A549 (cell line): ENCODE results near the gene RADIL. TPM values are rescaled to one million over a fixed set of nuclear protein-coding genes. Genes with fewer than 3 reads are reported as not detected.

Source experiments
- ATAC-seq, 2 experiments: fragments of 200-7000 bp in 1 of 2; fragments of >200 bp in 1 of 2; cut with Nextera tagmentation in 1 of 2; cut with Tn5 transposase in 1 of 2; 3 replicates each; pipeline versions ENCODE4 v1.8.0 to v1.9.1; 2018 to 2020; ENCODE audit warnings: mild to moderate bottlenecking in 1 of 2, moderate library complexity in 1 of 2
- CTCF ChIA-PET: fragments of 300-600 bp; sonication (Branson Sonifier 250); formaldehyde crosslinking; extraction: SDS; loops from one replicate; lab custom pipeline; 2021; ENCODE audit warnings: antibody characterized with exemption, inconsistent platforms; lab: Yijun Ruan, JAX
- POLR2A ChIA-PET: fragments of 350-600 bp; formaldehyde crosslinking; extraction: SDS; loops from one replicate; lab custom pipeline; 2021; ENCODE audit warnings: antibody characterized with exemption, inconsistent platforms; lab: Yijun Ruan, JAX
- DNase-seq, 2 experiments: peaks; one replicate each; pipeline versions ENCODE4 v3.0.0 to v3.0.0-alpha.2; 2011 to 2016; ENCODE audit warnings: low read depth in 1 of 2, low spot score in 1 of 2
- FAIRE-seq: peaks from 2 replicates; lab custom pipeline; 2011; peaks lifted over from hg19 to GRCh38; lab: Jason Lieb, UNC
- H3K27ac ChIP-seq, 2 experiments: fragments of >200 bp; sonication (Bioruptor Twin); formaldehyde crosslinking; 3 replicates each; pipeline ENCODE4 v1.5.1; 2016 to 2017
- H3K4me1 ChIP-seq: fragments of >200 bp; sonication (Bioruptor Twin); formaldehyde crosslinking; 3 replicates; pipeline ENCODE4 v1.6.1; 2016
- H3K4me2 ChIP-seq: fragments of >200 bp; sonication (Bioruptor Twin); formaldehyde crosslinking; 3 replicates; pipeline ENCODE4 v1.6.1; 2016
- H3K4me3 ChIP-seq: fragments of >200 bp; sonication (Bioruptor Twin); formaldehyde crosslinking; 3 replicates; pipeline ENCODE4 v1.5.1; 2016
- H3K9me3 ChIP-seq: fragments of >200 bp; sonication (Bioruptor Twin); formaldehyde crosslinking; 3 replicates; pipeline ENCODE4 v1.6.1; 2016
- BHLHE40 ChIP-seq: IDR thresholded peaks from 2 replicates; pipeline ENCODE4 v1.6.1; 2012; ENCODE audit warnings: low read depth, low read length, inconsistent platforms
- CBX2 ChIP-seq: fragments of 200-600 bp; sonication (generic); IDR thresholded peaks from 2 replicates; pipeline ENCODE4 v1.6.1; 2016; ENCODE audit warnings: low read depth, mild to moderate bottlenecking, borderline replicate concordance
- CBX8 ChIP-seq: fragments of 200-600 bp; sonication (generic); IDR thresholded peaks from 2 replicates; pipeline ENCODE4 v1.6.1; 2016
- EHMT2 ChIP-seq: fragments of 200-600 bp; sonication (generic); IDR thresholded peaks from 2 replicates; pipeline ENCODE4 v1.6.1; 2016; ENCODE audit warnings: antibody characterized with exemption, low read depth, mild to moderate bottlenecking, moderate library complexity
- HES2 ChIP-seq: fragments of >200 bp; sonication (Bioruptor Twin); formaldehyde crosslinking; IDR thresholded peaks from 2 replicates; pipeline ENCODE4 v1.6.1; 2016
- HMGXB4 ChIP-seq: fragments of 250-450 bp; sonication (Bioruptor Pico); IDR thresholded peaks from 2 replicates; pipeline ENCODE4 v1.5.0; 2021; ENCODE audit warnings: mild to moderate bottlenecking, moderate library complexity, borderline replicate concordance
- JUN ChIP-seq, 2 experiments: fragments of >200 bp; sonication (Bioruptor Twin); formaldehyde crosslinking; IDR thresholded peaks; 2 replicates in 1 of 2; 3 replicates in 1 of 2; pipeline ENCODE4 v1.6.1; 2016 to 2017
- JUNB ChIP-seq: fragments of >200 bp; sonication (Bioruptor Twin); formaldehyde crosslinking; IDR thresholded peaks from 2 replicates; pipeline ENCODE4 v1.6.1; 2016
- MAFK ChIP-seq: fragments of 450-650 bp; IDR thresholded peaks from 2 replicates; pipeline ENCODE4 v1.6.1; 2014; ENCODE audit not compliant: partially characterized antibody
- MYC ChIP-seq: IDR thresholded peaks from 2 replicates; pipeline ENCODE4 v1.6.1; 2012; ENCODE audit warnings: mild to moderate bottlenecking, inconsistent platforms, low read length, improper control_type of control experiment, borderline replicate concordance
- NR3C1 ChIP-seq: fragments of >200 bp; sonication (Bioruptor Twin); formaldehyde crosslinking; IDR thresholded peaks from 3 replicates; pipeline ENCODE4 v1.6.1; 2017
- POLR2AphosphoS2 ChIP-seq: conservative IDR thresholded peaks from 2 replicates; pipeline ENCODE4 v1.6.1; 2012; ENCODE audit warnings: low read length, improper control_type of control experiment, inconsistent platforms
- RFX5 ChIP-seq: fragments of 450-650 bp; IDR thresholded peaks from 2 replicates; pipeline ENCODE4 v1.7.1; 2014; ENCODE audit warnings: antibody characterized with exemption, mild to moderate bottlenecking, moderate library complexity
- RNF2 ChIP-seq: fragments of 200-600 bp; sonication (generic); IDR thresholded peaks from 2 replicates; pipeline ENCODE4 v1.6.1; 2016; ENCODE audit warnings: low read depth, mild to moderate bottlenecking, antibody characterized with exemption, moderate library complexity, borderline replicate concordance
- SREBF2 ChIP-seq: fragments of 450-650 bp; IDR thresholded peaks from 2 replicates; pipeline ENCODE4 v1.6.1; 2014; ENCODE audit warnings: mild to moderate bottlenecking, moderate library complexity
- TFCP2L1 ChIP-seq: fragments of 250-450 bp; sonication (Bioruptor Pico); IDR thresholded peaks from 2 replicates; pipeline ENCODE4 v1.5.0; 2021; ENCODE audit warnings: mild to moderate bottlenecking
- ZNF302 ChIP-seq: fragments of 250-450 bp; sonication (Bioruptor Pico); IDR thresholded peaks from 2 replicates; pipeline ENCODE4 v1.9.0; 2021; ENCODE audit warnings: inconsistent platforms, mild to moderate bottlenecking, moderate library complexity
- ZSCAN20 ChIP-seq: fragments of 250-450 bp; sonication (Bioruptor Pico); IDR thresholded peaks from 2 replicates; pipeline ENCODE4 v1.8.0; 2022; ENCODE audit warnings: mild to moderate bottlenecking, moderate library complexity
- WGBS: methylation state at CpG from one replicate; pipeline ENCODE4 v1.1.6; 2017; ENCODE audit errors: missing lambda C conversion rate; 5-methylcytosine and 5-hydroxymethylcytosine counted together
- polyA plus RNA-seq, 4 experiments: library from polyadenylated mRNA; depleted of rRNA in 3 of 4; stranded (reverse); fragments of >200 nt; fragmentation: RNase III in 1 of 4; extraction: RNeasy Plus Mini Kit Qiagen cat#74134 plus additional on column Dnase treatment in 1 of 4; gene quantifications; 2 replicates in 3 of 4; 3 replicates in 1 of 4; pipeline ENCODE4 v1.2.3, GENCODE V29; 2011 to 2017
- TF ChIP-seq, protein P1 (sequence below): fragments of 150-350 bp; IDR thresholded peaks from 2 replicates; pipeline ENCODE4 v1.6.1; 2014; ENCODE audit warnings: low read depth, mild to moderate bottlenecking, low read length
- TF ChIP-seq, protein P2 (sequence below): fragments of 250-450 bp; sonication (Bioruptor Pico); IDR thresholded peaks from 2 replicates; pipeline ENCODE4 v1.5.0; 2020; ENCODE audit warnings: low read depth, mild to moderate bottlenecking, moderate library complexity

Gene RADIL
- polyA plus RNA-seq, 2 of the 4 experiments (the other 2 are of a cell fraction), result 1.0 to 1.1 TPM

DNA sequence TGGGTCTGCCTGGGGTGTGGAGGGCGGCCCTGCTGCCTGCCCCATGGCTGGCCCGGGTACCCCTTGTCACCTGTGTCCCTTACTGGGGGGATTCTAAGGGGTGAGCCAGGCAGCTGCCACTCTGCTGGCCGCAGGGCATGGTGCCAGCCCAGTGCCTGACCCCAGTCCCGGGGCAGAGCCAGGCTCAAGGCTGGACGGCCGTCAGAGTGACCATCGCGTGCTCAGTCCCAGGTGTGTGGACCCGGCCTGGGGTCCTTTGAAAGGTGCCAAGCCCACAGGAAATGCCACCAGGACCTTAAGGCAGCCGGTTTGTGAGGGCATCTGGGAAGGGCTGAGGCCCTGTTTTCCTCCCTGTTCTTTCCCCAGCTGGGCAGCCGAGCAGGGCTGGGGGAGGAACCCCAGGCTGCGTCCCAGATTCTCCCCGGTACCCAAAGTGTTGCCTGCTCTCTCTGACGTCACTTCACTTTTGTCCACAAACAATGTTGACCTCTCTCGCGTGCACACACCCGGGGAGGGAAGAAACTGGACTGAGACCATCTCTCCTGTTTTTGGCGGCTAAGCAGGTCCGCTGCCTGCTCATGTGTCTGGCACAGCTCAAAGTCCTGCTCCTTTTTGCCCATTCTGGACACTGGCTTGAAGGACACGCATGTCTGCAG is 59.3 kb downstream of the RADIL start (continued):
- TF ChIP-seq, protein P1, sequence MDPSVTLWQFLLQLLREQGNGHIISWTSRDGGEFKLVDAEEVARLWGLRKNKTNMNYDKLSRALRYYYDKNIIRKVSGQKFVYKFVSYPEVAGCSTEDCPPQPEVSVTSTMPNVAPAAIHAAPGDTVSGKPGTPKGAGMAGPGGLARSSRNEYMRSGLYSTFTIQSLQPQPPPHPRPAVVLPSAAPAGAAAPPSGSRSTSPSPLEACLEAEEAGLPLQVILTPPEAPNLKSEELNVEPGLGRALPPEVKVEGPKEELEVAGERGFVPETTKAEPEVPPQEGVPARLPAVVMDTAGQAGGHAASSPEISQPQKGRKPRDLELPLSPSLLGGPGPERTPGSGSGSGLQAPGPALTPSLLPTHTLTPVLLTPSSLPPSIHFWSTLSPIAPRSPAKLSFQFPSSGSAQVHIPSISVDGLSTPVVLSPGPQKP, result no peak

GRCh38 chr7:4823441-4824119 is 59.9 kb downstream of the RADIL start:
- CTCF ChIA-PET, result interaction anchor here (1.2 to 2.0 kb wide), 3 partner anchors 23 to 351 kb away, joined by 3 to 6 read pairs (median 3); no protein-coding TSS in a partner anchor

DNA sequence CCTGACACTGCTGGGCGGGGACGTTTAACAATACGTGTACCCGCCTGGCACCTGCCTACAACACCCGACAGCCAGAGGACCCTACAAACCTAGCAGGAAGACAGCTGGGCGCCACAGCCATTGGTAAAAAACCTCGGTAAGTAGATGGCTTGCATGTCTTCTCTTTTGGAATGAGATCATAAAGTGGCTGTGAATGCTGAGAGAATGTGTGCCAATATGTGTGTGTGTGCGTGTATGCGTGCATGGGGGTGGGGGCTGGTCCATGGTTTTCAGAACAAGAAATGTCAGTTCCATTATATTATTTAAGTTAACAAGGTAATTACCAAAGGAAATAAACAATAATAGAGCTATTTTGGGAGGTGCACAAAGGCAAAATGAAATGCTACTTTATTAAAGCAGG is 60.8 kb downstream of the RADIL start:
- no peak for DNase-seq
- TF ChIP-seq BHLHE40 (no peak), CBX2 (no peak), NR3C1 (no peak), JUN (IDR thresholded peaks at IDR 0.05) (no peak), CBX8 (no peak), EHMT2 (no peak), HMGXB4 (CRISPR knock-in tag) (no peak), POLR2AphosphoS2 (no peak), TFCP2L1 (CRISPR knock-in tag) (no peak), MAFK (no peak), HES2 (no peak), MYC (no peak), RNF2 (no peak), SREBF2 (no peak), ZSCAN20 (no peak), JUNB (no peak), RFX5 (no peak), ZNF302 (CRISPR knock-in tag) (no peak)
- TF ChIP-seq, protein P1, result no peak
- TF ChIP-seq, protein P2, sequence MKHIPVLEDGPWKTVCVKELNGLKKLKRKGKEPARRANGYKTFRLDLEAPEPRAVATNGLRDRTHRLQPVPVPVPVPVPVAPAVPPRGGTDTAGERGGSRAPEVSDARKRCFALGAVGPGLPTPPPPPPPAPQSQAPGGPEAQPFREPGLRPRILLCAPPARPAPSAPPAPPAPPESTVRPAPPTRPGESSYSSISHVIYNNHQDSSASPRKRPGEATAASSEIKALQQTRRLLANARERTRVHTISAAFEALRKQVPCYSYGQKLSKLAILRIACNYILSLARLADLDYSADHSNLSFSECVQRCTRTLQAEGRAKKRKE (CRISPR knock-in tag), result no peak
- Histone ChIP-seq H3K9me3 (no peaks in the 10 kb centered on the region), H3K4me3 (no peak overlapping the region), H3K4me2 (no peak overlapping the region), H3K4me1 (no peaks in the 10 kb centered on the region), H3K27ac (no peak overlapping the region)
- ATAC-seq, result no peak
- POLR2A ChIA-PET, result no interaction called here
- FAIRE-seq, result no peak
- WGBS, result 81% methylated on average over 9 of the region's 9 CpGs
- CTCF ChIA-PET, result interaction anchor here (1.3 to 2.0 kb wide), 2 partner anchors 24 to 352 kb away, joined by 3 to 6 read pairs; no protein-coding TSS in a partner anchor

More at GRCh38 chr7:4823441-4824119, 59.9 kb downstream of the RADIL start:
- POLR2A ChIA-PET, result no interaction called here
- H3K9me3 ChIP-seq, result no peaks in the 10 kb centered on the region
- no peak overlapping the region for H3K4me2 ChIP-seq
- TF ChIP-seq ZNF302 (CRISPR knock-in tag), result no peak
- 62% methylated on average over 10 of the region's 14 CpGs for WGBS
- no peak overlapping the region for H3K27ac ChIP-seq
- H3K4me3 ChIP-seq, result no peak overlapping the region
- no peak for DNase-seq
- no peak; a peak in 1 of 6 replicates for ATAC-seq
- no peak for FAIRE-seq
- no peaks in the 10 kb centered on the region for H3K4me1 ChIP-seq
